Ishikawa (cell line): ENCODE results near the gene TMPRSS15.

Experiments
- CEBPB ChIP-seq: IDR thresholded peaks from 2 replicates; pipeline ENCODE4 v1.6.1; 2012
- CREB1 ChIP-seq: IDR thresholded peaks from 2 replicates; pipeline ENCODE4 v1.6.1; 2012; ENCODE audit warnings: low read depth
- EGR1 ChIP-seq: IDR thresholded peaks from 2 replicates; pipeline ENCODE4 v1.6.1; 2012
- EP300 ChIP-seq: IDR thresholded peaks from 2 replicates; pipeline ENCODE4 v1.6.1; 2012; ENCODE audit warnings: borderline replicate concordance
- FOXM1 ChIP-seq: IDR thresholded peaks from 2 replicates; pipeline ENCODE4 v1.6.1; 2012; ENCODE audit warnings: low read depth, borderline replicate concordance
- NFIC ChIP-seq: IDR thresholded peaks from 2 replicates; pipeline ENCODE4 v1.6.1; 2012
- RAD21 ChIP-seq: IDR thresholded peaks from 2 replicates; pipeline ENCODE4 v1.6.1; 2012; ENCODE audit warnings: low read depth
- REST ChIP-seq: IDR thresholded peaks from 2 replicates; pipeline ENCODE4 v1.6.1; 2012; ENCODE audit warnings: low read depth, mild to moderate bottlenecking
- TAF1 ChIP-seq: IDR thresholded peaks from 2 replicates; pipeline ENCODE4 v1.6.1; 2012; ENCODE audit warnings: low read depth, mild to moderate bottlenecking
- TCF12 ChIP-seq: IDR thresholded peaks from 2 replicates; pipeline ENCODE4 v1.6.1; 2012; ENCODE audit warnings: low read depth
- TEAD4 ChIP-seq: IDR thresholded peaks from 2 replicates; pipeline ENCODE4 v1.6.1; 2012
- YY1 ChIP-seq: IDR thresholded peaks from 2 replicates; pipeline ENCODE4 v1.6.1; 2012; ENCODE audit warnings: low read depth
- ZBTB7A ChIP-seq: IDR thresholded peaks from 2 replicates; pipeline ENCODE4 v1.6.1; 2012; ENCODE audit warnings: low read depth
- TF ChIP-seq, protein P1 (sequence below): IDR thresholded peaks from 2 replicates; pipeline ENCODE4 v1.6.1; 2012
- TF ChIP-seq, protein P2 (sequence below): IDR thresholded peaks from 2 replicates; pipeline ENCODE4 v1.6.1; 2012

The TMPRSS15 gene

DNA sequence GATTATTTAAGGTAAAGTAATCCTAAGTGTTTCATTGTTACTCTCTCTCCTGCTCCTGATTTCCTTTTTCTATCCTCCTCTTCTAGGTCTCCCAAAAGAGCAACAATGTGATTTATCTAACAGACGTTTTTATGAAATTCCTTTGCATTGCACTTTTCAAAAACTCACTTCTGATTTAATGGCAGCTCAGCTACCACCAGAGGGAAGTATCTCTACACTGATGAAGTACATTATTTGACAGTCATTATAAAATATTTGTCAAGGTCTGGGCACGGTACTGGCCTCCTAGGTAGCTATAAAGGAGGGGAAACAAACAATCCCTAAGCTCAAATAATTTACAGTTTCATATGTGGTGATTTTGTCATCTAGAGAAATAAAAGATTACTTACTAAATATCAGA is 15.6 kb downstream of the TMPRSS15 start:
- TF ChIP-seq EGR1 = no peak
- TF ChIP-seq, protein P1, sequence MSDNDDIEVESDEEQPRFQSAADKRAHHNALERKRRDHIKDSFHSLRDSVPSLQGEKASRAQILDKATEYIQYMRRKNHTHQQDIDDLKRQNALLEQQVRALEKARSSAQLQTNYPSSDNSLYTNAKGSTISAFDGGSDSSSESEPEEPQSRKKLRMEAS = no peak
- TF ChIP-seq TCF12 = no peak
- no peak for TF ChIP-seq CREB1
- no peak for TF ChIP-seq FOXM1
- TF ChIP-seq YY1 = no peak
- no peak for TF ChIP-seq TEAD4
- no peak for TF ChIP-seq RAD21
- TF ChIP-seq, protein P2, sequence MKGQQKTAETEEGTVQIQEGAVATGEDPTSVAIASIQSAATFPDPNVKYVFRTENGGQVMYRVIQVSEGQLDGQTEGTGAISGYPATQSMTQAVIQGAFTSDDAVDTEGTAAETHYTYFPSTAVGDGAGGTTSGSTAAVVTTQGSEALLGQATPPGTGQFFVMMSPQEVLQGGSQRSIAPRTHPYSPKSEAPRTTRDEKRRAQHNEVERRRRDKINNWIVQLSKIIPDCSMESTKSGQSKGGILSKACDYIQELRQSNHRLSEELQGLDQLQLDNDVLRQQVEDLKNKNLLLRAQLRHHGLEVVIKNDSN = no peak
- TF ChIP-seq ZBTB7A = no peak
- TF ChIP-seq TAF1 = no peak
- no peak for TF ChIP-seq EP300
- no peak for TF ChIP-seq CEBPB
- no peak for TF ChIP-seq REST
- TF ChIP-seq NFIC = no peak

- TF ChIP-seq TEAD4 = no peak
- TF ChIP-seq, protein P1 = no peak
- peak; percentile 18; the same call in 1 of the 2 replicates for TF ChIP-seq RAD21
Observed at GRCh38 chr21:18384771-18385170, 18.8 kb downstream of the TMPRSS15 start.

DNA sequence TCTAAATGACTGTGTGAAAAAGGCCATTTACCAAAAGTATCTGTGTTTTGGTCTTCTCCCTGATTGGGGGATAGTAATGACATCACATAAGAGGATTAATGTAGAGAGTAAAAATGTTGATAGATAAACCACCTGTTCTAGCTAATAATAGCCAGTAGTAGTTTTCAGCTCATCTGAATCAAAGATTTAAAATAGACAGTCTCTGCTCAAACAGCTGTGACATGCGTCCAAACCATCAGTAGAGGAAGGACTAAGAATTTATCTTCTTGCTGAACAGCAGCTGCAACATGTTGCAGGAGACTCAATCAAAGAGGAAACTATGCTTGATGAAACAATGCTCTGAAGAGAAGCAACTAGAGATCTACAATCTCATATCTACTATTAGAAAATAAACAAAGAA is 21.4 kb downstream of the TMPRSS15 start:
- TF ChIP-seq REST (no peak), EGR1 (no peak), EP300 (no peak), TAF1 (no peak), TEAD4 (no peak), NFIC (no peak), CREB1 (no peak), TCF12 (no peak)

DNA sequence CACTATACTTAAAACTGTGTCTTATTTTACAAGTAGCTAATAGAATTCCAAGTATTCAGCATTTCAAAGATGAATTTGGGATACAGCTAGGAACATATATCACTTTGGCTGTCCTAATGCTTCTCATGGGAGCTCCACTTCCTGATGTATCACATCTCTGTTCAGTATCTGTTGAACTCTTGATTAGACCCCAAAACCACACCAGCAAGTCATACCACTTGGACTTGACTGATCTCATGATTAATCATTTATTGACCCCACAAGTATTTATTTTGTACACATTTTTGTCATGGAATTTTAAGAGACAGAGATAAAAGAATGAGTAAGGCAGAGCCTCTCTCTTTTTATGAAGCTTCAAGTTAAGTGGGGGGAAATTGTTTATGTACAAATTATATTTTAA is 30.0 kb downstream of the TMPRSS15 start:
- TF ChIP-seq EGR1 (no peak), REST (no peak), EP300 (no peak), ZBTB7A (no peak), TCF12 (no peak)

DNA sequence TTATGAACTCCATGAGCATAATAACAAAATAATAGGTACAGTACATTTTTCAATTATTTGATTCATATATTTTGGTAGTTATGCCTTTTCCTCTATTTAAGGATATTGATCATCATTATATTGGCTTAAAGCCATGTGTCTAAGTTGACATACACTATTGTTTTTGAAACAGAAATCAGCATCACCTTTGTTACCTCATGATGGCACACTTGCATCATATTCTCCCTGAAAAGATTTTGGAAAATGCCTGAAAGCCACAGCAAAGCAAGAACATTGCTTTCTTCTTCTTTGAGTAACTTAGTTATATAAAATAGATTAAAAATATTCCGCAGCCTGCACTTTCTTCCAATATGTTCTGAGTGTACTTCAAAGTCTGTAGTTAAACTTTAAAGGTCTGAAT is 33.3 kb downstream of the TMPRSS15 start:
- TF ChIP-seq TAF1 = no peak
- no peak for TF ChIP-seq CREB1
- TF ChIP-seq TEAD4 = no peak
- no peak for TF ChIP-seq REST
- TF ChIP-seq CEBPB = no peak
- TF ChIP-seq, protein P2 = no peak
- no peak for TF ChIP-seq RAD21
